ENCODE data around the gene PRKCE. TPM values are rescaled to one million over a fixed set of nuclear protein-coding genes. Genes with fewer than 3 reads are reported as not detected.

Gene PRKCE
- total RNA-seq, 1 experiment from 2014 or later: 4.9 TPM

DNA sequence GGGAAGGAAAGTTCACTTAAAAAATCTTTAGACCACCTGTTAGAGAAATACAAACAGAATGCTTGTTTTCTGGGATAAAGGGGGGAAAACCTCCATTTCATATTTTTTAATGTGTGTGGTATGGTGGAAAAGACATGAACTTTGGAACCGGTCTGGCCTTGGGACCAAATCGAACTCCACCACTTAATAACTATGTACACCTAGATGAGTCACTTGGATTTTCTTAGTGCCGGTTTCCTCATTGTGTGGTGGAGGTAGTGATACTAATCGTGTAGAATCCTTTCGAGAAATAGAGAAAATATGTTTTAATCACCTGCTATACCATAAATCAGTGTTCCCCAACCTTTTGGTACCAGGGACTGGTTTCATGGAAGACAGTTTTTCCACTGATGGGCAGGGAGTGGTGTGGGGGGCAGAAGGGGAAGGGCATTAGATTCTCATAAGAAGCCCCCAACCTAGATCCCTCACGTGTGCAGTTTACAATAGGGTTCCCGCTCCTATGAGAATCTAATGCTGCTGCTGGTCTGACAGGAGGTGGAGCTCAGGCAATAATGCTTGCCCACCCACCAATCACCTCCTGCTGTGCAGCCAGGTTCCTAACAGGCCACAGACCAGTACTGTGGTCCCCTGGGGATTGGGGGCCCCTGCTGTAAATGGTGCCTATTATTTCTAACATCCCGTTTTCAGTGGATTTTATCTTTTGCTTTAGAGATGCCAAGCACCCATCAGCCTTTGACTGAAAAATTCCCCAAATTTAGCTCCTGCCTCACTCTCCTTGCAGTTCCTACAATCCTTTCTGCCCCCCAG is 308.8 kb downstream of the PRKCE start:
- DNase-seq (ENCODE audit: low read depth): no peak

GRCh38 chr2:45962177-45962921 is 310.9 kb downstream of the PRKCE start:
- DNase-seq (ENCODE audit: low read depth): peak; percentile 75

DNA sequence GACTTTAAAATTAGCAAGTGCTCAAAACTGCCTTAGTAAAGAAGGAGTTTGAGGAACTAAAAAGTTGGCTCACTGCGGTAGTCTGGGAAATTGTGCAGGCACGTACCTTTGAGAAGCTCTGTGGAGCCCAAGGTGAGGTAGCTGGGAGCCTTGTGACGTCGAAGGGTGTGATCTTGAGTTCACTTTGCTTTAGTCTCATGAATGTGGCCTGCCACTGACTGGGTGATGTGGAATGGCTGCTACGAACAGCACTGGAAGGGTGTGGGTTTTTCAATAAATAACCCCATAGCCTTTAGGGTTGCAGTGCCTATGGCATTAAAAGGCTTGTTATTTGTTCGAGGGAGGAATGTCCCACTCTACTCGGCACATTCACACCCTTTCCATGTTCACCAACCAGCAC is 312.3 kb downstream of the PRKCE start:
- DNase-seq (ENCODE audit: low read depth): no peak

DNA sequence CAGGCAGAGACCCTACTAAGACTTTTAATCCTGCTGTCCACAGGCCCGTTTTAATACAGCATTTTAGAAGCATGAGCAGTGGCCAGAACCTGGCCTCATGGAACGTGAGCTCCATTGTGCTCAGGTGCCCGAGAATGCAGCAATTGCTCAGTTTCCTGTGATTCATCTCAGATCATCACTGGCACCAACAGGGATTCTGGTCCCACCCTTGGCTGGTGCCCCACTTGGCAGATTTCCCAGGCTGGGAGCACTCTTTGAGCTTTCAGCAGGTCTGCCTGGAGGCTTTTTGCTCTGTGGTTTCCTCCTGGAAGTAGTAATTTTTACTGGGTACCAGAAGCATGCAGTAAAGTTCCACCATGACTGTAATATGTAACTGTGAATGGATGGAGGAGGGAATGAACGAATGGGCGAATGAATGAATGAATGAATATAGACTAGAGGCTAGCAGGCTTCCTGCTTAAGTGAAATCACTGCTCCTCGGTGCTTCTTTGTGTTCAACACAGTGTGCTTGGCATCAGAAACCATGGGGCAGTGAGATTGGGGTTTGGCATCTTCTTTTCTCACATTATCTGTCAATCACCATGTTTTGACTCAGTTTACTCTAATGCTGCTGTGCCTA is 312.9 kb downstream of the PRKCE start:
- DNase-seq (ENCODE audit: low read depth): peak; percentile 99

DNA sequence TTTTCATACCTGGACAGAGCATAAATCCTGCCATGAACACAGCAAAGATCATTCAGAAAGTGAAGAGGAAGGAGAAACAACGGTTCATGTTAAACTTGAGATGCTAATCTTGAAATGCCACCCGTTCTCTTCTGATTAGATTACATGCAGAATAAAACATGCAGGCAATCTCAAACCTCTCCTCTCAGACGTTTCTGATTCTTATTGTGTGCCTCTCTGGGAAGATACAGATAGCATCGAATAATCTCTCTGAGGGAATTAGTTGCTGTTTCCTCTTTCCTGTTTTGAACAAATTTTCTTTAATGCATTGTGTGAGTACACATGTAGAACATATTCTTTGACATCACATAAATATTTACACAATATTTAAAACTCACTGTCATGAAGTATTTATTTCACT is 313.4 kb downstream of the PRKCE start:
- no peak for DNase-seq (ENCODE audit: low read depth)

- DNase-seq (ENCODE audit: low read depth): no peak
These were observed 314.5 kb downstream of the PRKCE start for GRCh38 chr2:45965871-45966498.

- DNase-seq (ENCODE audit: low read depth): no peak
These were observed 317.6 kb downstream of the PRKCE start for GRCh38 chr2:45968946-45969584.

DNA sequence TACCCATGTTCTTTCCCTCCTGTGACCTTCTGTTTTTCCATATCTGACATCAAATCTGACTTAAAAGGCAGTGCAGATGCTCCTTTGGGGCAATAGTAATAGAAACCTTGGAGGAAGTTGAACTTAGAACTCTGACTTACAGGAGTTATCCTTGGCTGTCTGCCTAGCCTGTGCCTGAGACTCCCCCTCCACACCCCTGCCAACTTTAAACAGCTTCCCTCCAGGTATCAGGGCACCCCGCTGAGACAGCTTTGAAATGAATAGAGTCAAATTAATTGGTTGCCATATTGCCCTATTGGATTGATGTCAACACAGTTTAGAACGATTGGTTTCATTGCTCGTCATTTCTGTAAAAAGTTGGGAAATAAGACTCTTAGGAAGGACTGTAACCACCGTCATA is 322.0 kb downstream of the PRKCE start:
- no peak for DNase-seq (ENCODE audit: low read depth)

DNA sequence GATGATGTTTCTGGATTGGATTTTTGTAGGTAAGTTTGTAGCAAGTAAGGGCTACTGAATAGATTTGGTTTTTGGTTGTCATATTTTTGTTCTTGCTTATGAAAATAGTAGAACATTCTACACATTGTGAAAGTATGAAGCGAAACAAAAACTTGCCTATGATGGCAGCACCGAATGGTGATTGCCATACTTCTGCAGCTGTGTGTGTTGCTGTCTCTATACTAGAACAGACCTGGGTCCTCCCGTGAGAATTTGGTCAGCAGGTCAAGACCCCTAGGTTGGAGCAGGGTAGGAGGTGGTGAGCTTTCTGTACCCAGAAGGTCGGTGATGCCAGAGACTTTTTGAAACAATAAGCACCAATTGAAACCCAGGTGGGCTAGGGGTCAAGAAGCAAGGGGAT is 322.6 kb downstream of the PRKCE start:
- DNase-seq (ENCODE audit: low read depth): no peak

- no peak for DNase-seq (ENCODE audit: low read depth)
These were observed 323.4 kb downstream of the PRKCE start for GRCh38 chr2:45974762-45975408.

- no peak for DNase-seq (ENCODE audit: low read depth)
These were observed 324.5 kb downstream of the PRKCE start for GRCh38 chr2:45975752-45976517.

GRCh38 chr2:45978302-45978859 is 326.9 kb downstream of the PRKCE start:
- no peak for DNase-seq (ENCODE audit: low read depth)

- DNase-seq (ENCODE audit: low read depth): no peak
These were observed 327.6 kb downstream of the PRKCE start for GRCh38 chr2:45979065-45979464.

DNA sequence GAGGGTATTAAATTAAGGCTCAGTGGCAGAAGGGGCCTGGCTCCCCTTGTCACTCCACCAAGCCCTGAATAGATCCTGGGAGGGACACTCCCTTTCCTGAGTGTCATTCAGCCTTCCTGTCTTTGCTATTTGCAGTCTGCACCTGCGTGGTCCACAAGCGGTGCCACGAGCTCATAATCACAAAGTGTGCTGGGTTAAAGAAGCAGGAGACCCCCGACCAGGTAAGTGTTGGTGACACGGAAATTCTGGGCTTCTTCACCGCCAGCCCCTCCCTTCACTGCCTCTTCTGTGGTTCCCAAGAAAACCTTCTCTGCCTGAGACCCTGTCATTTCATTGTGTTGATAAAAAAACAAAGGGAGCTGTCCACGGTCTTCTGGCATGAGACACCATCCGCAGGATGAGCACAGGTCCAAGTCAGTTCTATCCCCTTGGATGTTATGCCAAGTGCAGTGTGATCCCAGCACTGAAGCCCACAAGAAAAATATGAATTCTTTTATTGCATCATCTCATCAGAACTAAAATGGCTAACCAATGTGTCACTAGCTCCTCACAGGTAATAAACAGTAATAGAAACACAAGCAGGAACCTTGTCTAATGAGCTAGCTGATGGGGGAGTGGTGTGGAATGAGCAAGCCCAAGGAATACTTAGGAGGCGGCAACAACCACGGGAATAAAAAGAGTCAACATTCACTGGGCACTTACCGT is 328.8 kb downstream of the PRKCE start:
- DNase-seq (ENCODE audit: low read depth): no peak

- DNase-seq (ENCODE audit: low read depth): no peak
These were observed 330.0 kb downstream of the PRKCE start for GRCh38 chr2:45981384-45981930.

- no peak for DNase-seq (ENCODE audit: low read depth)
These were observed 330.6 kb downstream of the PRKCE start for GRCh38 chr2:45982096-45982495.

- DNase-seq (ENCODE audit: low read depth): no peak
These were observed 331.7 kb downstream of the PRKCE start for GRCh38 chr2:45983213-45983612.

DNA sequence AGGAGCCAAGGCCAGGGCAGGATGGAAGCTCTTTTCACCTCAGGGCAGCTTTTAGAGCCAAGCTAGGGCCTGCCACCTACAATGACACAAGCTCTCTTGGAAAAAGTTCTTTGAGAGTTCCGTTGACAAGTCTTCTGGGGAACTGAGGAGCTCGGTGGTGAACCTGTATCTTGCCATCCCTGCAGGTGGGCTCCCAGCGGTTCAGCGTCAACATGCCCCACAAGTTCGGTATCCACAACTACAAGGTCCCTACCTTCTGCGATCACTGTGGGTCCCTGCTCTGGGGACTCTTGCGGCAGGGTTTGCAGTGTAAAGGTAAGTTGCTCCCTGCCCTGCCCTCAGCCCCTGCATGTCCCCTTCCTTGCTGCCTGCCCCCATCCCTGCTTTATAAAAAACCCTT is 332.9 kb downstream of the PRKCE start:
- no peak for DNase-seq (ENCODE audit: low read depth)

GRCh38 chr2:45984896-45985473 is 333.5 kb downstream of the PRKCE start:
- DNase-seq (ENCODE audit: low read depth): no peak

Data from Daoy (cell line).